ENCODE measurements around the gene C19orf25.
"Not testable (repeated sequence)": the region's sequence is repeated elsewhere in the genome, so short reads cannot be mapped to it uniquely, and the experiment has no call there.

Gene C19orf25

GRCh38 chr19:1512671-1513498 lies 33.9 kb upstream of the C19orf25 start, which contains the start of gene ADAMTSL5:
TSS of gene ADAMTSL5 (minus strand) at chr19:1513019. CDS start at chr19:1510943, 2,076 bp downstream.
- peak; percentile 50 for DNase-seq (ENCODE audit: low read depth)

GRCh38 chr19:1511318-1512317 lies 32.6 kb upstream of the C19orf25 start:
- no peak for DNase-seq (ENCODE audit: low read depth)

DNA sequence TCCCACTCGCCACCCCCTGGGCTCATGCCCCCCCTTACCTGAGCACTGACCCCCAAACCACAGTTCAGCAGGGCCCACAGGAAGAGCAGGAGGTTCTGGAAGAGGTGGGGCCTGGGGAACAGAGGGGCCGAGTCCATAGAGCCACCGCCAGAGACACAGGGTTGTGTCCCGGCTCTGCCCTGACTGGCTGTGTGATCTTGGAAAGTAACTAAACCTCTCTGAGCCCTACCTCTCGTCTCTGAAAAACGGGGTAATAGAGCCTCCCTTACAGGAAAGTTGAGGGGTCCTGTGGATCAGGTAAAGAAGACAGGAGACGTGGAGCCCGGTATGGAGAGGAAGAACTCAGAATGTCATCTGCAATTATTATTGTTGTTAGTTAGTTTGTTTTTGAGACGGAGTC lies 31.8 kb upstream of the C19orf25 start:
- no peak for DNase-seq (ENCODE audit: low read depth)

DNA sequence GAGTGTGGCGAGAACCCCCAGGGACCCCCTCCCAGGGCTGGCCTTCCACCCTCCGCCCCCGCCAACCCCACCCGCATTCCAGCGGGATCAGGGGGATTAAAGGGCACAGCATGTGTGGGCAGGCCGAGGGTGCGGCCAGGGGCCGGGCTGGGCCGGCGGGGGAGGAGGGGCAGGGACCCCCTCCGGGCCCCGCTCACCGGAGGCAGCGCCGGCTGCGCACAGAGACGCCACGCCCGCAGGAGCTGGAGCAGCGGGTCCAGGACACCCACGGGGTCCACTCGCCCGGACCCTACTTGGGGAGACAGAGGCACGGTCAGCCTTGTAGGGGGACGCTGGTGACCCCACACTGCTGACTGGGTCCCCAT lies 31.4 kb upstream of the C19orf25 start:
- no peak for DNase-seq (ENCODE audit: low read depth)

- no peak for DNase-seq (ENCODE audit: low read depth)
These were observed 30.8 kb upstream of the C19orf25 start for GRCh38 chr19:1509602-1510441.

DNA sequence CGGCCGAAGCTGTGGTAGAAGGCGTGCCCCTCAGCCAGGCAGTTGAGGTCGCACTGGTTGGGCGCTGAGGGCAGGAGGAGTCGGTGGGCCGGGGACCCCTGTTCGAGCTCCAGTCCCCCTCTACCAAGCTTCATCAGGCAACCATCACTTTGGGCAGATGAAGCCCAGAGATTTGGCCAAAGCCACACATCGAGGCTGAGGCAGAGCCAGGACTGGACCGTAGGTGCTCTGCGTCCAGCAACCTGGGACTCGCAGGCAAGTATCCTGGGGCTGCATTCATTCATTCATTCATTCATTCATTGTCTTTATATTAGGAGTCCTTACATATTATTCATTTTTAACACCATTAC lies 29.5 kb upstream of the C19orf25 start:
- DNase-seq (ENCODE audit: low read depth), result no peak

DNA sequence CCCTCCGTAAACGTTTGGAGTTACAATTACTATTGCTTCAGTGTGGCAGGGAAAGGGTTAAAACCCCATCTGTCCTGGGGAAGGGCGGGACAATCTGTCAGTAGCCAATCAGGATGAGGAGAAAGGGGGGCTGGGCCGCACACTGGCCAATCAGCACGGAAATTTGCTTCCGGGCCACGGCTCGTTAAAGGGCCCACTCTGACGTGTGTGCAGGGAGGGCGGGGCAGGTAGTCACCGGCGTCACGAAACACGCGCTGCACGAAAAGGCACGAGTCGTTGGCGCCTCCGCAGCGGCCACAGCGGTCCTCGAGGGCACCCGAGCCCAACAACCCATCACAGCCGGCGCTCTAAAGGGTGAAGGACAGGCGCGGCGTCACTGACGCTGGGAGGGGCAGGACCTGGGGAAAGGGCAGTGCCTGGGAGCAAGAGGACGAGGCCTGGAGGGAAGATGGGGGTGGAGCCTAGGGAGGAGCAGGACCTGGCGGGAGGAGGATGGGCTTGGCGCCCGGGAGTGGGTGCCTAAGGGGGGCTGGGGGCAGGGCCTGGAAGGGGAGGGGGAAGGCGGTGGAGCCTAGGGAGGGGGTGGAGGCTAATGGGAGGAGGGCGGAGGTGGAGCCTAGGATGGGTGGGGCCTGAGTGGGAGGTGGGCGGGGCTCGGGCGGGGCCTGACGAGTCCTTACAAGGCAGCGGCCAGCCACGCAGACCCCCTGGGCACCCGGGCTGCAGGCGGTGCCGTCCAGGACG lies 28.9 kb upstream of the C19orf25 start:
- peak; percentile 77 for DNase-seq (ENCODE audit: low read depth)

- no peak for DNase-seq (ENCODE audit: low read depth)
These were observed 28.2 kb upstream of the C19orf25 start for GRCh38 chr19:1507192-1507660.

DNA sequence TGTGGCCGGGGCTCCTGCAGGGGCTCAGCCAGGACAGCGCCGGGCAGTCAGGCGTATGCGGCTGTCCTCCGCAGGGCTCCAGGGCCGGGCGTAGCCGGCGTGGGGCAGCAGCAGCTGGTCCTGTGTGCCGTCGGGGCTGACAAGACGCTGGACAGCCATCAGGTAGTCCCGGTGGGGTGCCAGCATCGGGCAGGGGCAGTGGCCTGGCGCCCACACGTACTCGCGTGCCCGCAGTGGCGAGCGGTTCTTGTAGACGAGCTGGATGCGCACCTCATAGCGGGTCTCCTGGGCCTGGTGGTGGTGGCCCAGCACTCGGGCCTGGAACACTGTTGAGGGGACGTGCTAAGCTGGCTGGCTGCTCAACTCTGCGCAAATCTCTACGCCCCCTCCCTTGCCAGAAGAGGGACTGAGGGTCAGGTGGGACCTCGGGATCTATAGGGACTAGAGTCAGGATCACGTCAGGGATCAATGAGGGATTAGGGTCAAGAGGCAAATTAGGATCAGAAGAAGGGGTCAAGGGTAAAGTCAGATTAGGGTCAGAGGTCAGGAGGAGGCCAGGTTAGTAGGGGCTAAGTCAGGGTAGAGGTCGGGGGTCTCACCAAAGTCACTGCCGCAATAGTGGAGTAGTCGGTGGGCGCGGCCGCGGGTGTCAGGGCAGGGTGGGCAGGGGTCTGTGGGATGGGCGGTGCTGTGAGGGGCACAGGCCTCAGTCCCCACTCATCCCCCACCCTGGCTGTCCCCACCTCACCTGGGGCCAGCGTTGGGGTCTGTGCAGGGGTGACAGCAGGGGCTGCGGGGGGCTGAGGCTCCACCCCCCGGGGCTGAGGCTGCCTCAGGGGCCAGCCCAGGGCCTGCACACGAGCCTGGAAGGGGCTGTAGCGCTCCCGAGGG lies 27.2 kb upstream of the C19orf25 start:
- DNase-seq (ENCODE audit: low read depth), result no peak

- DNase-seq (ENCODE audit: low read depth), result no peak
These were observed 26.0 kb upstream of the C19orf25 start for GRCh38 chr19:1505012-1505411.

- DNase-seq (ENCODE audit: low read depth), result no peak
These were observed 25.1 kb upstream of the C19orf25 start for GRCh38 chr19:1503925-1504773.

GRCh38 chr19:1503089-1503924 lies 24.3 kb upstream of the C19orf25 start:
- DNase-seq (ENCODE audit: low read depth), result peak; percentile 38

GRCh38 chr19:1502433-1503088 lies 23.5 kb upstream of the C19orf25 start:
- no peak for DNase-seq (ENCODE audit: low read depth)

- DNase-seq (ENCODE audit: low read depth), result no peak
These were observed 22.2 kb upstream of the C19orf25 start for GRCh38 chr19:1501200-1501595.

DNA sequence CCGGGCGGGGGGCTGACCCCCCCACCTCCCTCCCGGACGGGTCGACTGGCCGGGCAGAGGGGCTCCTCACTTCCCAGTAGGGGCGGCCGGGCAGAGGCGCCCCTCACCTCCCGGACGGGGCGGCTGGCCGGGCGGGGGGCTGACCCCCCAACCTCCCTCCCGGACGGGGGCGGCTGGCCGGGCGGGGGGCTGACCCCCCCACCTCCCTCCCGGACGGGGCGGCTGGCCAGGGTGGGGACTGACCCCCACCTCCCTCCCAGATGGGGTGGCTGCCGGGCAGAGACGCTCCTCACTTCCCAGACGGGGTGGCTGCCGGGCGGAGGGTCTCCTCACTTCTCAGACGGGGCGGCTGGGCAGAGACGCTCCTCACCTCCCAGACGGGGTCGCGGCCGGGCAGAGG lies 20.2 kb upstream of the C19orf25 start:
- not testable (repeated sequence) for DNase-seq (ENCODE audit: low read depth)

DNA sequence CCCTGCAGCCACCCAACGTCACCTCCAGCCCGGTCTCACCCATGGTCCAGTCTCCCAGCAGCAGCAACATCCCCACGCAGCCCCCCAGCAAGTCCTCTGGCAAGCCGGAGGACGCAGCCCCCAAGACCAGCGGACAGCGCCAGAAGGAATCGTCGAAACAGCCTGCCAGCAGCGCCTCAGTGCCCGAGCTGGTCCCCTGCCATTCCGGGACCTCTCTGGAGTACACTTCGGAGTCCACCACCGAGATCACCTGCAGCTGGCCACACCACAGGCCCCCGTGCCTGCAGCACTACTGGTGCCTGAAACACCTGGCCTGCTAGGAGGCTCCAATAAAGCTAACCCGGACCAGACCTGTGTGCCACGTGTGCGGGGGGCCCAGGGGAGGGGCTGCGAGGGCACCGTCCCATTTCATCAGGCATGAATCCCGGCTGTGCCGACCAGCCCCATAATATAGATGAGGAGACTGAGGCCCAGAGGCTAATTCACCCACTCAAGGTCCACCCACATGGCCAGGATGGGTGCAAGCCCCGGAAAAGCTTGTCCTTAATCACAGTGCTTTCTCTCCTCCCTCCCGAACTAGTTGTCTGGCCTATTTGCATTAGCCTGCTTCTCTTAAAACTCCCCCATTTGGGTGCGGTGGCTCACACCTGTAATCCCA lies 18.7 kb upstream of the C19orf25 start:
- DNase-seq (ENCODE audit: low read depth), result no peak
